ENCODE results near the gene CMTM7.

DNA sequence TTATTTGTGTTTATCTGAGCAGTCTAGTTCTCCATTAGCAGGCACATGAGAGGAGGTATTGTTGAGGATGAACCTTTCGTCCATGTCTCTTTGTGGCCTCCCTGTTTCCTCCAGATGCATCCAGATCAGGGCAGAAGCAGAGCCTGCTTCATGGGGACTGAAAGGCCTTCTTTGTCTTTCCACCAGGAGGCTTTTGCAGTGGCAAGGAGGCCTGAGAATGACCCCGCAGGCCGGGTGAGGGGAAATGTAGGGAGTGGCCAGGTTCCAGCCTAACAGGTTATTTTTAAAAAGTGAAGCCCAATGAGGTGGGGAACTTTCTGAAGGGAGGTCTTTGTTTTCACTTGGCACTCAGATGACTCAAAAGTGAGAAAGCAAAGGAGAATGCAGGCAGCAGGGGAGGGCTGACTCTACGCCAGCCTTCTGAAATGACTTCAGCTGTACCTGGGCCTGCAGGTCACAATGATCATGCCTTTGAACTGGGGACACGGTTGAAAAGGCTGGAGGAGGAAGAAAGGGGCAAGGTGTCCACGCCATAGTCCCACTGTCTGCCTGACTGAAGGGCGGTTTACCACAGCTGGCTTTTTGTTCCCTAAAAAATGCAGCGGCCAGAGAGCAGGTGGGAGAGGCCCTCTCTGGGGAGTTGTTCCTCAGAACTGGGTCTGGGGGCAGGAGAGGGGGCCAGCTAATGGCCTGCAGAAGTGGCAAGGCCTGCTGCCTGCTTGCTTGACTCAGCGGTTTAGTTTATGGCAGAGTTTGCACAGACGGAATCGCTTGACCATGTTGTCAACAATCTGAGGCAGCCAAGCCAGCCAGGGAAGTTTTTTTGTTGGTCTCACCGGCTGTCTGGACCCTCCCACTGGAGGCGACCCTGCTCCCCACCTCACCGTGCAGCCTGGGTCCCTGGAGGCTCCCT is 28.7 kb downstream of the CMTM7 start:
- TF ChIP-seq, protein P1, sequence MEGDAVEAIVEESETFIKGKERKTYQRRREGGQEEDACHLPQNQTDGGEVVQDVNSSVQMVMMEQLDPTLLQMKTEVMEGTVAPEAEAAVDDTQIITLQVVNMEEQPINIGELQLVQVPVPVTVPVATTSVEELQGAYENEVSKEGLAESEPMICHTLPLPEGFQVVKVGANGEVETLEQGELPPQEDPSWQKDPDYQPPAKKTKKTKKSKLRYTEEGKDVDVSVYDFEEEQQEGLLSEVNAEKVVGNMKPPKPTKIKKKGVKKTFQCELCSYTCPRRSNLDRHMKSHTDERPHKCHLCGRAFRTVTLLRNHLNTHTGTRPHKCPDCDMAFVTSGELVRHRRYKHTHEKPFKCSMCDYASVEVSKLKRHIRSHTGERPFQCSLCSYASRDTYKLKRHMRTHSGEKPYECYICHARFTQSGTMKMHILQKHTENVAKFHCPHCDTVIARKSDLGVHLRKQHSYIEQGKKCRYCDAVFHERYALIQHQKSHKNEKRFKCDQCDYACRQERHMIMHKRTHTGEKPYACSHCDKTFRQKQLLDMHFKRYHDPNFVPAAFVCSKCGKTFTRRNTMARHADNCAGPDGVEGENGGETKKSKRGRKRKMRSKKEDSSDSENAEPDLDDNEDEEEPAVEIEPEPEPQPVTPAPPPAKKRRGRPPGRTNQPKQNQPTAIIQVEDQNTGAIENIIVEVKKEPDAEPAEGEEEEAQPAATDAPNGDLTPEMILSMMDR (IDR thresholded peaks at IDR 0.05): peak; percentile 37
- TF ChIP-seq RFX5 (IDR thresholded peaks at IDR 0.05; ENCODE audit: low read length) (no peak), GABPA (IDR thresholded peaks at IDR 0.05; ENCODE audit: low read depth) (no peak), RCOR1 (IDR thresholded peaks at IDR 0.05; ENCODE audit: low read length) (no peak)
- TF ChIP-seq, protein P2, sequence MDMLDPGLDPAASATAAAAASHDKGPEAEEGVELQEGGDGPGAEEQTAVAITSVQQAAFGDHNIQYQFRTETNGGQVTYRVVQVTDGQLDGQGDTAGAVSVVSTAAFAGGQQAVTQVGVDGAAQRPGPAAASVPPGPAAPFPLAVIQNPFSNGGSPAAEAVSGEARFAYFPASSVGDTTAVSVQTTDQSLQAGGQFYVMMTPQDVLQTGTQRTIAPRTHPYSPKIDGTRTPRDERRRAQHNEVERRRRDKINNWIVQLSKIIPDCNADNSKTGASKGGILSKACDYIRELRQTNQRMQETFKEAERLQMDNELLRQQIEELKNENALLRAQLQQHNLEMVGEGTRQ (IDR thresholded peaks at IDR 0.05; ENCODE audit: borderline replicate concordance, low read depth, low read length): no peak
- TF ChIP-seq, protein P3, sequence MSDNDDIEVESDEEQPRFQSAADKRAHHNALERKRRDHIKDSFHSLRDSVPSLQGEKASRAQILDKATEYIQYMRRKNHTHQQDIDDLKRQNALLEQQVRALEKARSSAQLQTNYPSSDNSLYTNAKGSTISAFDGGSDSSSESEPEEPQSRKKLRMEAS (IDR thresholded peaks at IDR 0.05; ENCODE audit: low read depth): 0 out of 2 replicates have a peak, but pooled peaks have one; percentile 19
- TF ChIP-seq, protein P4, sequence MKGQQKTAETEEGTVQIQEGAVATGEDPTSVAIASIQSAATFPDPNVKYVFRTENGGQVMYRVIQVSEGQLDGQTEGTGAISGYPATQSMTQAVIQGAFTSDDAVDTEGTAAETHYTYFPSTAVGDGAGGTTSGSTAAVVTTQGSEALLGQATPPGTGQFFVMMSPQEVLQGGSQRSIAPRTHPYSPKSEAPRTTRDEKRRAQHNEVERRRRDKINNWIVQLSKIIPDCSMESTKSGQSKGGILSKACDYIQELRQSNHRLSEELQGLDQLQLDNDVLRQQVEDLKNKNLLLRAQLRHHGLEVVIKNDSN (IDR thresholded peaks at IDR 0.05; ENCODE audit: borderline replicate concordance, low read depth): no peak

Data from SK-N-SH (cell line).